GM12878 (cell line): Measurements from ENCODE around the gene SEC22C. TPM values are rescaled to one million over a fixed set of nuclear protein-coding genes. Genes with fewer than 3 reads are reported as not detected.

ENCODE experiments used
- ATAC-seq: fragments of 200-7000 bp; cut with Tn5 transposase; 3 replicates; pipeline ENCODE4 v1.9.1; 2020; ENCODE audit warnings: mild to moderate bottlenecking, moderate library complexity
- BruUV-seq: library from RNA; stranded (reverse); fragments of 400-500 nt; replicated peaks from 2 replicates; lab custom pipeline; 2021; lab: Mats Ljungman, UMichigan
- CTCF ChIA-PET: fragments of 300-600 bp; sonication (Branson Sonifier 250); formaldehyde crosslinking; extraction: SDS; loops from one replicate; lab custom pipeline; 2021; ENCODE audit warnings: inconsistent platforms; lab: Yijun Ruan, JAX
- POLR2A ChIA-PET: fragments of 350-600 bp; formaldehyde crosslinking; extraction: SDS; loops from one replicate; lab custom pipeline; 2021; ENCODE audit warnings: inconsistent platforms; lab: Charles Lee
- RAD21 ChIA-PET: fragments of 300-600 bp; sonication (Branson Sonifier 250); formaldehyde crosslinking; loops from one replicate; lab custom pipeline; 2023; ENCODE audit warnings: antibody characterized with exemption; ENCODE audit not compliant: unreplicated experiment; lab: Charles Lee
- SMC1A ChIA-PET: fragments of 300-600 bp; sonication (Branson Sonifier 250); formaldehyde crosslinking; loops from one replicate; lab custom pipeline; 2023; ENCODE audit not compliant: unreplicated experiment, uncharacterized antibody; lab: Charles Lee
- DNase-seq: peaks from one replicate; pipeline ENCODE4 v3.0.0-alpha.2; 2011; ENCODE audit warnings: low read depth, low spot score
- FAIRE-seq: peaks from 3 replicates; lab custom pipeline; 2011; peaks lifted over from hg19 to GRCh38; lab: Jason Lieb, UNC
- H2AFZ ChIP-seq: 2 replicates; pipeline ENCODE4 v1.6.0; 2011; ENCODE audit warnings: low read depth, low read length, control low read depth; ENCODE audit not compliant: control insufficient read depth
- H3K27ac ChIP-seq: 2 replicates; pipeline ENCODE4 v1.5.1; 2011; ENCODE audit warnings: control low read depth; ENCODE audit not compliant: control insufficient read depth, insufficient read depth
- H3K27me3 ChIP-seq, 2 experiments: replicated peaks in 1 of 2; 2 replicates each; pipeline versions ENCODE4 v1.6.0 to v1.6.1; 2011; ENCODE audit warnings: low read length in 1 of 2; ENCODE audit not compliant: control insufficient read depth in 2 of 2, insufficient read depth in 2 of 2
- H3K36me3 ChIP-seq, 2 experiments: 2 replicates each; pipeline ENCODE4 v1.5.1; 2011; ENCODE audit warnings: low read length in 1 of 2; ENCODE audit not compliant: control insufficient read depth in 2 of 2, insufficient read depth in 2 of 2
- H3K4me1 ChIP-seq: 2 replicates; pipeline ENCODE4 v1.6.1; 2011; ENCODE audit warnings: mild to moderate bottlenecking, low read length, moderate library complexity, mixed read lengths; ENCODE audit not compliant: control insufficient read depth, insufficient read depth
- H3K4me2 ChIP-seq: 2 replicates; pipeline ENCODE4 v1.6.0; 2011; ENCODE audit warnings: control low read depth; ENCODE audit not compliant: control insufficient read depth, insufficient read depth
- H3K4me3 ChIP-seq: fragments of 200-600 bp; sonication (generic); 2 replicates; pipeline ENCODE4 v1.5.1; 2016
- H3K79me2 ChIP-seq: 2 replicates; pipeline ENCODE4 v1.6.0; 2011; ENCODE audit warnings: low read length; ENCODE audit not compliant: control insufficient read depth, insufficient read depth
- H3K9ac ChIP-seq: 2 replicates; pipeline ENCODE4 v1.8.0; 2011; ENCODE audit warnings: low read length, control low read depth, mixed read lengths; ENCODE audit not compliant: control insufficient read depth, insufficient read depth
- H3K9me3 ChIP-seq: replicated peaks from 3 replicates; pipeline ENCODE4 v1.5.1; 2011; ENCODE audit warnings: mild to moderate bottlenecking, low read length; ENCODE audit not compliant: control insufficient read depth, insufficient read depth
- H4K20me1 ChIP-seq: 2 replicates; pipeline ENCODE4 v1.6.0; 2011; ENCODE audit not compliant: control insufficient read depth, insufficient read depth
- BCL3 ChIP-seq: IDR thresholded peaks from 2 replicates; pipeline ENCODE4 v1.6.1; 2011; ENCODE audit warnings: borderline replicate concordance, low read depth, mild to moderate bottlenecking, moderate library complexity, low read length; ENCODE audit not compliant: insufficient read depth, poor library complexity, severe bottlenecking
- CREB1 ChIP-seq: IDR thresholded peaks from 2 replicates; pipeline ENCODE4 v1.6.1; 2012; ENCODE audit warnings: low read depth, mild to moderate bottlenecking, inconsistent platforms
- E4F1 ChIP-seq: fragments of 450-650 bp; IDR thresholded peaks from 2 replicates; pipeline ENCODE4 v1.6.1; 2018; ENCODE audit warnings: borderline replicate concordance, mild to moderate bottlenecking; ENCODE audit not compliant: partially characterized antibody
- HDAC6 ChIP-seq: fragments of 200-600 bp; sonication (generic); IDR thresholded peaks from one replicate; pipeline ENCODE4 v1.8.0; 2017; ENCODE audit warnings: antibody characterized with exemption; ENCODE audit not compliant: unreplicated experiment
- RCOR1 ChIP-seq: conservative IDR thresholded peaks from 2 replicates; pipeline ENCODE4 v1.6.1; 2012; ENCODE audit warnings: low read depth, low read length, improper control_type of control experiment
- SUPT20H ChIP-seq: IDR thresholded peaks from 2 replicates; pipeline ENCODE4 v1.6.1; 2011; ENCODE audit warnings: low read depth, mild to moderate bottlenecking, low read length, moderate library complexity, borderline replicate concordance; ENCODE audit not compliant: control insufficient read depth
- in situ Hi-C: fragments of 300-500 bp; cut with MboI; formaldehyde crosslinking; loops from 9 replicates; pipeline ENCODE4 v1.14.3; 2018; ENCODE audit warnings: mixed read lengths
- intact Hi-C: fragments of 100-400 bp; cut with micrococcal nuclease; formaldehyde crosslinking; loops from one replicate; pipeline ENCODE4 v1.14.2; 2022; ENCODE audit not compliant: unreplicated experiment
- polyA plus RNA-seq, 11 experiments: library from polyadenylated mRNA; depleted of rRNA in 4 of 11; unstranded in 6 of 11; stranded (reverse) in 5 of 11; fragments of >200 nt; fragmentation: Nextera tagmentation in 4 of 11; fragmentation: Illumina TruSeq in 1 of 11; extraction: Ambion mirVana in 4 of 11; extraction: Trizol in 1 of 11; gene quantifications; 1 replicate in 1 of 11; 2 replicates in 10 of 11; pipeline versions ENCODE4 v1.2.1 to v1.2.3, GENCODE V29; 2011 to 2016; ENCODE audit warnings: inconsistent platforms in 2 of 11, missing spikeins in 2 of 11, low read depth in 1 of 11
- total RNA-seq, 4 experiments: library from RNA; depleted of rRNA in 3 of 4; stranded (reverse); fragments of >200 nt in 3 of 4; fragmentation: Illumina TruSeq in 1 of 4; extraction: Trizol in 1 of 4; gene quantifications; 2 replicates each; pipeline versions ENCODE4 v1.2.1 to v1.2.3, GENCODE V29; 2013 to 2021

The SEC22C gene
- total and polyA plus RNA-seq, 10 of the 15 experiments (the other 5 are each of a cell fraction or from before 2014, with no cell fraction given): 15.6 to 47.0 (median 39.1) TPM

- ATAC-seq: no peak
- Histone ChIP-seq H3K27me3 (no peaks in the 10 kb centered on the region), H3K36me3 (peaks cover 0 to 12% of the 10 kb centered on the region in 2 experiments), H3K27ac (no peak overlapping the region), H3K4me2 (no peak overlapping the region), H3K9ac (no peak overlapping the region), H4K20me1 (no peaks in the 10 kb centered on the region), H3K4me3 (no peak overlapping the region), H3K4me1 (no peaks in the 10 kb centered on the region), H3K79me2 (peaks cover 12% of the 10 kb centered on the region), H2AFZ (no peak overlapping the region), H3K9me3 (peaks cover 11% of the 10 kb centered on the region)
- peak; percentile 49 for FAIRE-seq
- BruUV-seq: no TSS peak
- RAD21 ChIA-PET: no interaction called here
- CTCF ChIA-PET: interaction anchor here (2.3 kb wide), 1 partner anchor 29 kb away, joined by 6 read pairs; no protein-coding TSS in a partner anchor
- DNase-seq: no peak
- SMC1A ChIA-PET: interaction anchor here (0.7 to 1.5 kb wide), 3 partner anchors 11 to 176 kb away, joined by 3 to 6 read pairs (median 3); partner anchors contain the start of gene SS18L2
- TF ChIP-seq BCL3 (no peak), RCOR1 (no peak), E4F1 (no peak), SUPT20H (no peak), HDAC6 (no peak), CREB1 (no peak)
- POLR2A ChIA-PET: no interaction called here
- in situ Hi-C loops (loop anchor here (10.0 kb wide), 1 partner anchor 170 kb away; no protein-coding TSS in a partner anchor), intact Hi-C loops (no loop called here)
Measured at GRCh38 chr3:42575137-42575741, 6.5 kb downstream of the SEC22C start.
